ENCODE measurements around the gene NTHL1. TPM values are rescaled to one million over a fixed set of nuclear protein-coding genes. Genes with fewer than 3 reads are reported as not detected.

Gene NTHL1
- total RNA-seq, 2 donors from 2014 or later: 7.7 to 13.4 TPM

DNA sequence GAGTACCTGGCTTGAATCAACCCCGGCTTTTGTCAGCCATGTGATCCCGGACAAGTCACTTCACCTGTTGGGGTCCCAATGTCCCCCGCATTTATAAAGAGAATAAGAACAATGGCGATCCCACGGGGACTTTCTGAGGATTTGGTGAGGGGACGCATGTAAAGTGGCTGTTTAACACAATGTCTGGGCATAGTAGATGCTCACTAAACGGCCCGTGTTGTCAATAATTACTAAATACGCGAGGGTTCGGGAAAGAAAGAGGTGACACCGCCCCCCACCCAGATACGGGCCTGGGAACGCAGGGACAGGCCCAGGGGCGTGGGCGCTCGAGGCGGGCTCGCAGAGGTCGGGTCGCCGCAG is 56.1 kb downstream of the NTHL1 start:
- TF ChIP-seq, protein P1, sequence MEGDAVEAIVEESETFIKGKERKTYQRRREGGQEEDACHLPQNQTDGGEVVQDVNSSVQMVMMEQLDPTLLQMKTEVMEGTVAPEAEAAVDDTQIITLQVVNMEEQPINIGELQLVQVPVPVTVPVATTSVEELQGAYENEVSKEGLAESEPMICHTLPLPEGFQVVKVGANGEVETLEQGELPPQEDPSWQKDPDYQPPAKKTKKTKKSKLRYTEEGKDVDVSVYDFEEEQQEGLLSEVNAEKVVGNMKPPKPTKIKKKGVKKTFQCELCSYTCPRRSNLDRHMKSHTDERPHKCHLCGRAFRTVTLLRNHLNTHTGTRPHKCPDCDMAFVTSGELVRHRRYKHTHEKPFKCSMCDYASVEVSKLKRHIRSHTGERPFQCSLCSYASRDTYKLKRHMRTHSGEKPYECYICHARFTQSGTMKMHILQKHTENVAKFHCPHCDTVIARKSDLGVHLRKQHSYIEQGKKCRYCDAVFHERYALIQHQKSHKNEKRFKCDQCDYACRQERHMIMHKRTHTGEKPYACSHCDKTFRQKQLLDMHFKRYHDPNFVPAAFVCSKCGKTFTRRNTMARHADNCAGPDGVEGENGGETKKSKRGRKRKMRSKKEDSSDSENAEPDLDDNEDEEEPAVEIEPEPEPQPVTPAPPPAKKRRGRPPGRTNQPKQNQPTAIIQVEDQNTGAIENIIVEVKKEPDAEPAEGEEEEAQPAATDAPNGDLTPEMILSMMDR (IDR thresholded peaks at IDR 0.05): no peak
- ATAC-seq (ENCODE audit: insufficient number of reproducible peaks, low FRiP score, low read depth): no peak
- no peak for DNase-seq (ENCODE audit: low spot score)
- H3K4me1 ChIP-seq (ENCODE audit: control insufficient read depth in 1 of 2, low read depth in 2 of 2): peaks cover 9 to 25% of the 10 kb centered on the region in 2 donors
- no peaks in the 10 kb centered on the region for H3K9me3 ChIP-seq
- no peak overlapping the region for H3K27ac ChIP-seq
- peaks cover 7% of the 10 kb centered on the region for H3K27me3 ChIP-seq (replicated peaks; ENCODE audit: insufficient read depth)
- peaks cover 4% of the 10 kb centered on the region for H3K36me3 ChIP-seq
- peak overlapping the region; percentile 65 for H3K4me3 ChIP-seq

DNA sequence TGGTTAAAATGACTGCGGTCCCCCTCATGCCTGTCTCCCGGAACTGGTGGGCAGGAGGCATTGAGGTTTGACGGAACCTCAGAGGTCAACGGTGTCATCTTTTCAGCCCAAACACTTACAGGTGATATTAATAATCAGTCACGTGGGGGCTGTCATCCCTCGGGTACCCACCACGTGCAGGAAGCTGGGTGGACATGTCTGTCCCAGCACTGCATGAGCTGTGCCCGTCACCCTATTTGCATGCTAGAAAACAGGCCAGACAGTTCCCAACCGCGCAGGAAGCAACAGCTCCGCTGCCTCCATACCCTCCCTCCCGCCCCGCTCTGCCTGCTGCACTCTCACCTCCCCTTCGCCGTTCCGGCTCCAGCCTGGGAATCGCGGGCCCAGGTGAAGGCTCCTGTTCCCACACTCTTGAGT is 56.5 kb downstream of the NTHL1 start:
- TF ChIP-seq, protein P1 (IDR thresholded peaks at IDR 0.05): no peak
- H3K36me3 ChIP-seq: peaks cover 8% of the 10 kb centered on the region
- no peak overlapping the region for H3K27ac ChIP-seq
- H3K27me3 ChIP-seq (replicated peaks; ENCODE audit: insufficient read depth): peaks cover 7% of the 10 kb centered on the region
- DNase-seq (ENCODE audit: low spot score) (no peak), ATAC-seq (ENCODE audit: insufficient number of reproducible peaks, low FRiP score, low read depth) (no peak)
- peaks cover 9 to 25% of the 10 kb centered on the region in 2 donors for H3K4me1 ChIP-seq (ENCODE audit: control insufficient read depth in 1 of 2, low read depth in 2 of 2)
- peak overlapping the region; percentile 65 for H3K4me3 ChIP-seq
- no peaks in the 10 kb centered on the region for H3K9me3 ChIP-seq

DNA sequence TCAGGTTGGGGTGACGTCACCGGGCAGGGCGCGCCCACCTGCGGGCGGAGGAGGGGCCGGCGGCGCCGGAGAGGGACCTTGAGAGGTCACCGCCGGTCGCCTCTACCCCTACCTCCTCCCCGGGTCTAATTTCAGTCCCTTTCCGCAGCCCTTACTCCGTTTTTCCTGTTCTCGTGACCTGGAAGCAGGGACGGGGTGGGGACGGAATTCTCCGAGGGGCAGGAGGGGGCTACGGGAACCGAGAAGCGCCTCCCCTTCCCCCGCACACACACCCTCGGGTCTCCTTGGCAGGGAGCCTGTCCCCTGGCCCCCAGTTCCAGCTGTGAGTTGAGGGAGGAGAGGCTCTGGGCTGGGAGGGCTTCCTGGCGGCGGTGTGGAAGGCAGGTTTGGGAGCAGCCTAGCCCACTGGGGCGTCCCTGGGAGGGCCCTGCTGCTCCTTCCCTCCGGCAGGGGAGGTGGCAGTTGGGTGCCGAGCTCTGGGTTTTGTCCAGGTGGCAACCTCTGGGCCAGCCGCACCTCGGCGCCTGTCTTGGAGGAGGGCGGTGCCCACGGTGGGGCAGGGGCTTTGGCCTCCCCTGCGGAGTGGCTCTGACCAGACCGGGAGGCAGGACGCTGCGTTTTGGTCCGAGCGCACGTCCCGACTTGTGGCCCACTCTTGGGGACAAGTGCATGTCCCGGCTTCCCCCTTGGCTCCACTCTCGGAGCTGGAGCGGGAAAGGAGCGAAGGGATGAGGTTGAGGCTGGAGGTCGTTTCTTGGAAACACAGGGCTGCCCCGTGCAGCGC is 57.1 kb downstream of the NTHL1 start:
- peak overlapping the region; percentile 65 for H3K4me3 ChIP-seq
- ATAC-seq (ENCODE audit: insufficient number of reproducible peaks, low FRiP score, low read depth) (no peak), DNase-seq (ENCODE audit: low spot score) (no peak)
- H3K9me3 ChIP-seq: no peaks in the 10 kb centered on the region
- no peak overlapping the region for H3K27ac ChIP-seq
- peaks cover 7% of the 10 kb centered on the region for H3K27me3 ChIP-seq (replicated peaks; ENCODE audit: insufficient read depth)
- peaks cover 12% of the 10 kb centered on the region for H3K36me3 ChIP-seq
- peaks cover 9 to 25% of the 10 kb centered on the region in 2 donors for H3K4me1 ChIP-seq (ENCODE audit: control insufficient read depth in 1 of 2, low read depth in 2 of 2)
- TF ChIP-seq, protein P1 (IDR thresholded peaks at IDR 0.05): no peak

DNA sequence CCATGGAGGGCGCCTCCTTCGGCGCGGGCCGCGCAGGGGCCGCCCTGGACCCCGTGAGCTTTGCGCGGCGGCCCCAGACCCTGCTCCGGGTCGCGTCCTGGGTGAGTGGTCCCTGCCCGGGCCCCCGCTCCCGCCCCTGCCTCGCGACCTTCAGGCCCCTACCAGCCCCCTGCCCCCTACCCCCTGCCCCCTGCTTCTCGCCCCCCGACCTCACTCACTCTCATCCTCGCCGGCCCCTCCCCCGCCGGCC is 57.6 kb downstream of the NTHL1 start:
- DNase-seq (ENCODE audit: low spot score): no peak
- no peaks in the 10 kb centered on the region for H3K9me3 ChIP-seq
- H3K27me3 ChIP-seq (replicated peaks; ENCODE audit: insufficient read depth): peaks cover 7% of the 10 kb centered on the region
- ATAC-seq (ENCODE audit: insufficient number of reproducible peaks, low FRiP score, low read depth): no peak
- H3K36me3 ChIP-seq: peaks cover 8% of the 10 kb centered on the region
- H3K27ac ChIP-seq: no peak overlapping the region
- H3K4me3 ChIP-seq: peak overlapping the region; percentile 65
- peaks cover 10 to 30% of the 10 kb centered on the region in 2 donors for H3K4me1 ChIP-seq (ENCODE audit: control insufficient read depth in 1 of 2, low read depth in 2 of 2)
- TF ChIP-seq, protein P1 (IDR thresholded peaks at IDR 0.05): no peak

Other genes starting within 250 kb of the NTHL1 start
- gene HAGH, start 221.0 kb downstream of the NTHL1 start, total RNA-seq: 100 to 1,000 TPM in 1 of 2 donors, 10 to 100 TPM in 1; 99.8 to 183 TPM
- 10 to 100 TPM; 14.4 to 17.5 TPM for gene FAHD1, start 220.6 kb downstream of the NTHL1 start, total RNA-seq
- not detected for gene MEIOB, start 175.7 kb downstream of the NTHL1 start, total RNA-seq
- not detected for gene HS3ST6, start 129.4 kb downstream of the NTHL1 start, total RNA-seq
- gene MSRB1, start 104.6 kb downstream of the NTHL1 start, total RNA-seq: 10 to 100 TPM; 21.2 to 37.6 TPM
- gene RPL3L, start 93.1 kb downstream of the NTHL1 start, total RNA-seq: not detected
- gene NDUFB10, start 88.3 kb downstream of the NTHL1 start, total RNA-seq: 100 to 1,000 TPM; 108 to 197 TPM
- gene RPS2, start 83.0 kb downstream of the NTHL1 start, total RNA-seq: 100 to 1,000 TPM; 702 to 834 TPM
- gene RNF151, start 81.0 kb downstream of the NTHL1 start, total RNA-seq: not detected
- gene TBL3, start 75.8 kb downstream of the NTHL1 start, total RNA-seq: 10 to 100 TPM; 22.2 to 44.8 TPM
- not detected for gene NOXO1, start 66.4 kb downstream of the NTHL1 start, total RNA-seq
- gene GFER, start 63.6 kb downstream of the NTHL1 start, total RNA-seq: 10 to 100 TPM; 12.4 to 14.6 TPM
- 1 to 10 TPM in 1 of 2 donors, under 1 TPM in 1; 0.49 to 1.5 TPM for gene SYNGR3, start 57.9 kb downstream of the NTHL1 start, total RNA-seq
- gene ZNF598, start 38.0 kb downstream of the NTHL1 start, total RNA-seq: 10 to 100 TPM; 65.8 to 68.5 TPM
- gene NPW, start 28.0 kb downstream of the NTHL1 start, total RNA-seq: not detected
- 10 to 100 TPM; 66.0 to 84.1 TPM for gene NHERF2, start 20.9 kb downstream of the NTHL1 start, total RNA-seq
- 100 to 1,000 TPM; 112 to 123 TPM for gene TSC2, start 151 bp upstream of the NTHL1 start, total RNA-seq
- gene PKD1, start 88.1 kb upstream of the NTHL1 start, total RNA-seq: 1,000 to 10,000 TPM in 1 of 2 donors, 100 to 1,000 TPM in 1; 838 to 1,071 TPM
- not detected for gene RAB26, start 100.8 kb upstream of the NTHL1 start, total RNA-seq
- 10 to 100 TPM; 34.1 to 54.8 TPM for gene TRAF7, start 107.9 kb upstream of the NTHL1 start, total RNA-seq
- gene CASKIN1, start 148.8 kb upstream of the NTHL1 start, total RNA-seq: not detected
- gene MLST8, start 157.6 kb upstream of the NTHL1 start, total RNA-seq: 10 to 100 TPM; 13.7 to 47.7 TPM
- gene BRICD5, start 163.0 kb upstream of the NTHL1 start, total RNA-seq: 10 to 100 TPM; 11.4 to 43.1 TPM
- 10 to 100 TPM in 1 of 2 donors, 1 to 10 TPM in 1; 9.1 to 19.5 TPM for gene PGP, start 167.0 kb upstream of the NTHL1 start, total RNA-seq
- 10 to 100 TPM; 44.0 to 50.2 TPM for gene E4F1, start 175.8 kb upstream of the NTHL1 start, total RNA-seq
- gene DNASE1L2, start 188.6 kb upstream of the NTHL1 start, total RNA-seq: 10 to 100 TPM in 1 of 2 donors, 1 to 10 TPM in 1; 2.3 to 10.7 TPM
- 10 to 100 TPM; 29.3 to 39.1 TPM for gene ECI1, start 203.8 kb upstream of the NTHL1 start, total RNA-seq
- gene RNPS1, start 220.3 kb upstream of the NTHL1 start, total RNA-seq: 100 to 1,000 TPM in 1 of 2 donors, 10 to 100 TPM in 1; 94.5 to 157 TPM

Measured in thoracic aorta (tissue), 2 donors.